ENCODE results near the gene MYO18A.

MYO18A gene

DNA sequence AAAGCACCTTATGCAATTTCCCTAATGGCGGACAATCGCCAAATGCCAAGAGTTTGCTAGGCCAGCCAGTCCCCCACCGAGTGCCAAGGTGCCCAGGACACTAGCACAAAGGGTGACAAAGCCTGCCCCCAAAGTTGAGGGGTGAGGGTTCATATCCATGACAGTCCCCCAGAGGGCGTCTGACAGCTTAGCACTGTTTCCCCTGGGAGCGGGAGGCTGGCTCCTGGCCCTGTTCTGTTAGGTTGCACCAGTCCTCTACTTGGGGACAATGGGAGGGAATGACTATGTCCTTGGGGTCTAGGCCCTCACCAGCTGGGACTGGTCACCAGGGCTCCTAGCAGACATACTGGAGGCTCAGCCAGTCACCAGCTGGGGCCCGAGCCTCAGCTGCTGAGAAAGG is 66.9 kb downstream of the MYO18A start:
- TF ChIP-seq, protein P1, sequence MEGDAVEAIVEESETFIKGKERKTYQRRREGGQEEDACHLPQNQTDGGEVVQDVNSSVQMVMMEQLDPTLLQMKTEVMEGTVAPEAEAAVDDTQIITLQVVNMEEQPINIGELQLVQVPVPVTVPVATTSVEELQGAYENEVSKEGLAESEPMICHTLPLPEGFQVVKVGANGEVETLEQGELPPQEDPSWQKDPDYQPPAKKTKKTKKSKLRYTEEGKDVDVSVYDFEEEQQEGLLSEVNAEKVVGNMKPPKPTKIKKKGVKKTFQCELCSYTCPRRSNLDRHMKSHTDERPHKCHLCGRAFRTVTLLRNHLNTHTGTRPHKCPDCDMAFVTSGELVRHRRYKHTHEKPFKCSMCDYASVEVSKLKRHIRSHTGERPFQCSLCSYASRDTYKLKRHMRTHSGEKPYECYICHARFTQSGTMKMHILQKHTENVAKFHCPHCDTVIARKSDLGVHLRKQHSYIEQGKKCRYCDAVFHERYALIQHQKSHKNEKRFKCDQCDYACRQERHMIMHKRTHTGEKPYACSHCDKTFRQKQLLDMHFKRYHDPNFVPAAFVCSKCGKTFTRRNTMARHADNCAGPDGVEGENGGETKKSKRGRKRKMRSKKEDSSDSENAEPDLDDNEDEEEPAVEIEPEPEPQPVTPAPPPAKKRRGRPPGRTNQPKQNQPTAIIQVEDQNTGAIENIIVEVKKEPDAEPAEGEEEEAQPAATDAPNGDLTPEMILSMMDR (IDR thresholded peaks at IDR 0.05; ENCODE audit: low read depth, low read length, missing control alignments), result peak; percentile 27
- no peak overlapping the region for H3K27ac ChIP-seq
- in situ Hi-C loops (cut with HindIII; ENCODE audit: low pct_ligation_motif_present, low sequenced_read_pairs), result no loop called here
- no peaks in the 10 kb centered on the region for H3K36me3 ChIP-seq (replicated peaks)
- no peak for DNase-seq
- no peak overlapping the region for H3K4me3 ChIP-seq (ENCODE audit: low read depth, low read length)
- no peaks in the 10 kb centered on the region for H3K27me3 ChIP-seq (replicated peaks)

DNA sequence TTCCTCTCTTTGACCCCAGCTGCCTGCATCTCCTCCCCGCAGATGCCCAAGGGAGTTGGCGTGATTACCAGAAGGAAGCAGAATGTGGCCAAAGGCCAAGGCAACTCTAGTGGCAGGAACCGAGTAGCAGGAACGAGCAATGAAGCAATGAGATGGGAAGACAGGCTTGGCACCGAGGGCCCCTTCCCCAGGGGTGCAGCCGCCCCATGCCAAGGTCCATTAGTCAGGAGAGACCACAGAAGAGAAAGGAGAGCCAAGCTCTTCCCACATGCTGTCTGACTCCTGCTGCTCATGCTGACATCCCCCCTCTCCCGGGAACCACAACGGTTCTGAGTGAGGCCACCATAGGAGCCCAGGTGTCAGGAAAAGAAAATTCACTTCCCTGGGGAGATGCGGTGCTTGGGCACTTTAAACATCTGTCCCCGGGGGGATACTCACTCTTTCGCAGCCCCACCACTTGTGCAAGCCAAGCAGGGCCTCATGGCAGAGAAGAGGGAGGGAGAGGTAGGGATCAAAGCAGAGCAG is 67.4 kb downstream of the MYO18A start:
- Histone ChIP-seq H3K27ac (no peak overlapping the region), H3K36me3 (replicated peaks) (no peaks in the 10 kb centered on the region), H3K4me3 (ENCODE audit: low read depth, low read length) (no peak overlapping the region), H3K27me3 (replicated peaks) (no peaks in the 10 kb centered on the region)
- in situ Hi-C loops (cut with HindIII; ENCODE audit: low pct_ligation_motif_present, low sequenced_read_pairs), result no loop called here
- TF ChIP-seq, protein P1 (IDR thresholded peaks at IDR 0.05; ENCODE audit: low read depth, low read length, missing control alignments), result no peak
- no peak for DNase-seq

DNA sequence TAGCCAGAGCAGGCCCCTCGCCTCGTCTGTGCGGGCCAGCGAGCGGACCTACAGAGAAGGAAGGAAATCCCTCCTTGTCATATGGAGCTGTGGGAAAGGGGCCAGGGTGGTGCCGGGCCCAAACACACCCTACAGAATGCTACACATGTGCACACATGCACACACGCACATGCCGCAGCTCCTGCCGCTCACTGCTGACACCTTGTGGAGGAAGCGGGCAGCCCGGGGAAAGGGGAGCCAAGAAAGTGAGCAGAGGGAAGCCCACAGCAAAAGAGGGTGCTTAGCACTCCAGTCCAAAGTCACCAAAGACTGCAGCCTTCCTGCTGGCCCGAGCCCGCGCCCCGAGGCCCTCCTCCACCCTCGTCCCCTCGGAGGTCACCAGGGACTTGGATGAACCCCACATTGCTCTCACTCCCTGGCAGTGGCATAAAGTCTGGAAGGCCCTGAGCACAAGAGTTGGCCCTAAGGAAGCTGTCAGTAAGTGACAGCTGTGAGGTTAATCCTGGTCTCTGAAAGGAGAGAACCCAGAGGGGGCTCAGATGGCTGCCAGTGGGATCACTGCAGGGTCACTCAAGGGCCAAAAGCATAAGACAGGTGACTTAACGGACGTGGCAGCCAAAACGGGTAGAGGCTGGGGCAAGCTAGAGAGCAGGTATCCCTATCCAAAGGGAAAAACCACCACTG is 68.2 kb downstream of the MYO18A start:
- Histone ChIP-seq H3K4me3 (ENCODE audit: low read depth, low read length) (no peak overlapping the region), H3K36me3 (replicated peaks) (no peaks in the 10 kb centered on the region), H3K27ac (no peak overlapping the region), H3K27me3 (replicated peaks) (no peaks in the 10 kb centered on the region)
- in situ Hi-C loops (cut with HindIII; ENCODE audit: low pct_ligation_motif_present, low sequenced_read_pairs), result no loop called here
- TF ChIP-seq, protein P1 (IDR thresholded peaks at IDR 0.05; ENCODE audit: low read depth, low read length, missing control alignments), result peak; percentile 100
- peak; percentile 42 for DNase-seq

DNA sequence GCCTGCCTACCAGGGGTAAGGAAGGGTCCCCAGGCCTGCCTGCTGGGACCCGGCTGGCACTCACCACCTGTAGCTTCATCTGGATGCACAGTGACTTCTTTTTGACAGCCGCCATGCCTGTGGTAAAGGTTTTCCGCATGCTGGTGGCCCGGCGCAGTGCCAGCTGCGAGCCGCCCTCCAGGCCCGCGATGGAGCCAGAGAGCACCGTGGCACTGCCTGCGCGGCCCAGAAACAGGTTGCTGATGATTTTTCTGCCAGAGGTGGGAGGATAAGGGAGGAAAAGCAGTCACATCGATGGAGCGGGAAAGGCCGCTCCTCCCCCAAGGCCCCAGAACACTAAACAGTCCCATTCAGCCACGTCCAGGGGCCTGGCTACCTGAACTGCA is 69.8 kb downstream of the MYO18A start:
- Histone ChIP-seq H3K27ac (no peak overlapping the region), H3K36me3 (replicated peaks) (no peaks in the 10 kb centered on the region), H3K4me3 (ENCODE audit: low read depth, low read length) (no peak overlapping the region), H3K27me3 (replicated peaks) (no peaks in the 10 kb centered on the region)
- no peak for DNase-seq
- in situ Hi-C loops (cut with HindIII; ENCODE audit: low pct_ligation_motif_present, low sequenced_read_pairs), result no loop called here
- TF ChIP-seq, protein P1 (IDR thresholded peaks at IDR 0.05; ENCODE audit: low read depth, low read length, missing control alignments), result no peak

DNA sequence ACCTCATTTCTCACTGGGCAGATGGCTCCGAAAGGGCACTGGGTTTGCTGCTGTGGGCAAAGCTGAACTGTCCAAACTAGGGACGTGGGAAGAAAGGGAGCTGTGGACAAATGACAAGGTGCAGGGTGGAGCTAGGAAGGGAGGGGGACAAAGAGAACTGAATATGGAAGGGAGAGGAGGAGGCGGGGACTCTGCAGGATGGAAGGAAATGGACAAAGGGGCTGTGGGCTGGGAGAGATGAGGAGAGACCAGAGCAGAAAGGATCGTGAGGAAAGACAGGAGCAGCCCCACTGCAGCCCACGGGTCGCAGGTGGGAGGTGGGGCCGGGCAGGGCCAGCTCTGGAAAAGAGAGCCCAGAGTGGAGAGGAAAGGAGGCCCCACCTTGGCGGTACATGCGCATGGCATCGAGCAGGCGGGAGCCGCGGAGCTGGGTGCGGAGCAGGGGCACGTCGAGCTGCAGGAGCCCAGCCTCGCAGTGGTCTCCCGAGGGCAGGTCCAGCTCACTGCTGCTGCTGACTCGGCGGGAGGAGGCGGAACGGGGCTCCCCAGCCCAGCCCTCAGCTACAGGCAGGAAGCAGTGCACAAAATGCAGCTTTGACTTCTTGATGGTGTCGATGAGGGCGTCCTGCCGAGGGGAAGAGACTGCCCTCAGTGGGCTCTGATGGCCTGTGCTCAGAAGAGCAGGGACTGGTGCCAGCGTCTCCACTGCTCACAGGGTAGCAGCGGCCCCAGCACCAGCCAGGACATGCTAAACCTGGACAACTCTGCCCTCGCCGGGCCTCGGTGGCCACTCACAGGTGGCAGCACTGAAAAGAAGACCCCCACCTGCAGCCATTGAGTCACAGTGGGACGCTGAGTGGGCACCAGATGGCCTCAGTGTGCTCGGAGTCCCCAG is 70.5 kb downstream of the MYO18A start:
- Histone ChIP-seq H3K27me3 (replicated peaks) (no peaks in the 10 kb centered on the region), H3K36me3 (replicated peaks) (no peaks in the 10 kb centered on the region), H3K4me3 (ENCODE audit: low read depth, low read length) (no peak overlapping the region), H3K27ac (no peak overlapping the region)
- DNase-seq, result no peak
- TF ChIP-seq, protein P1 (IDR thresholded peaks at IDR 0.05; ENCODE audit: low read depth, low read length, missing control alignments), result no peak
- in situ Hi-C loops (cut with HindIII; ENCODE audit: low pct_ligation_motif_present, low sequenced_read_pairs), result no loop called here
